KOPT-K1 (cell line): Measurements from ENCODE around the gene TOR1AIP1.

Experiments
- H3K27ac ChIP-seq: fragments of 200-600 bp; sonication (generic); 2 replicates; pipeline ENCODE4 v1.5.1; 2016; ENCODE audit warnings: antibody characterized with exemption, mild to moderate bottlenecking, low read depth, low read length; ENCODE audit not compliant: poor library complexity, severe bottlenecking
- H3K36me3 ChIP-seq: fragments of 200-600 bp; sonication (generic); 2 replicates; pipeline ENCODE4 v1.5.1; 2017; ENCODE audit warnings: antibody characterized with exemption, mild to moderate bottlenecking, low read length, moderate library complexity; ENCODE audit not compliant: insufficient read depth
- H3K9me3 ChIP-seq: fragments of 200-600 bp; sonication (generic); 2 replicates; pipeline ENCODE4 v1.5.1; 2017; ENCODE audit warnings: antibody characterized with exemption, low read length, mild to moderate bottlenecking; ENCODE audit not compliant: insufficient read depth, poor library complexity, severe bottlenecking

TOR1AIP1 gene

DNA sequence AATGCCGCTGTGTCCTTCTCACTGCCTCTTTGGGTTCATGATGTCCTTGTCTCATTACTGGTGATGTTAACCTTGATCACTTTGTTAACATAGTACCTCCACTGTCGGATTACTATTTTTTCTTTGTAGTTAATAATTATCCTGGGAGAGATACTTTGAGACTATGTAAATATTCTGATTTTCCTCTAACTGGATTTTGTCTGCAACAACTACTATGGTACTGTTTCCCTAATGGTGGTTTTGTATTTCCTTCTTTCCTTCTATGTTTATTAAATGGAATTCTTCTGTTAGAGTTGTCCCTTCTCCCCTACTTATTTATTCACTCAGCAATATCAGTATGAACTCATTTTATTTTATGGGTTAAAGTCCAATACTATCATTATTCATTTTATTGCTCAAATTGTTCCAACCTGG is 8.6 kb upstream of the TOR1AIP1 start:
- H3K36me3 ChIP-seq: peaks cover 68% of the 10 kb centered on the region
- H3K27ac ChIP-seq: no peak overlapping the region
- H3K9me3 ChIP-seq: no peaks in the 10 kb centered on the region

DNA sequence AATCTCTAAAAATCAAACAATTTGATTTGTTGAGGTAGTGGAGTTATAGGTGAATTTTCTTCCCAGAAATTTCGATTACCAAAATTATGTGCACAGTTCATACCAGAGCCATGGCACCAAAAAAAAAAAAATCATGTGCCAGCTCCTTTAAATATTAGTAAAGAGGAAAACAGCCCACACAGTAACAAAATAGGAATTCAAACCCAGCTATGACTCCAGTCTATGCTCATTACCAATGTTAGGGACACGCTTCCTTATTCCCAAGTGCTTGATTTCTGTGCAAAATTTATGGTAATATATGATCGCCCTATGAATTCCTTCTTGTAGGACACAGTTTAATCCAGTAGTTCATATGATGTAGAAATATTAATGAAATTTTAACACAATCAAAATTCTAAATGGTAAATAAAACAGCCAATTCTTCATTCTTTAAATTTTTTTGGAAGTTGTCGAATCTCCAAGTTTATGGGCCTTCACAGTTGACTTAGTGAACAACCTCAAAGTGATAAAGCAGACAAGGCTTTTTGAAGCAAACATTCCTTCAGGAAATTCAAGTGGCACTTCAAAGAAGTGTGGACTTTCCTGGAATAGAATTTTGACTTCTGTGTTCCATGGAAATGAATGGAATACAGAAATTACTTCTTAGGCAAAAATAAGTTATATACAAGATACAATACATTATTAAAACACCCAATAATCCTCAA is 6.3 kb upstream of the TOR1AIP1 start:
- Histone ChIP-seq H3K9me3 (no peaks in the 10 kb centered on the region), H3K27ac (no peak overlapping the region), H3K36me3 (peaks cover 47% of the 10 kb centered on the region)

DNA sequence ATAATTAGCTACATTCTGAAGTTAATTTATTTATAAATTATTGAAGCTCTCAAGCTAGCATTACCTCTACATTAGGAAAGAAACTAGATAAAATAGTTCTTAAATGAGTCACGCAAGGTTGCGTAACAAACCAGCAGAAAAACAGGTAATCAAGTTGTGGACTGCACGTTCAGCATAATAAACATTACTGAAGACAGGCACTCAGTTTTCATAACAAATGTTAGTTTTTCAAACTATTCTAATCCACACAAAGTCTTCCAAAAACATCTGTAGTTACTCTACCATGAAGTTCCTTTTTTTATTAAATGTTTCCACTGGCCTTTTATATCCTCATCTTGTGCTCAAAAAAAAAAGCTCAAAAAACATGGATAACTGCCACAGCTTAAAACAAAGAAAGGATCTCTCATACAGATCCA is 5.8 kb upstream of the TOR1AIP1 start:
- Histone ChIP-seq H3K27ac (no peak overlapping the region), H3K36me3 (peaks cover 43% of the 10 kb centered on the region), H3K9me3 (no peaks in the 10 kb centered on the region)

DNA sequence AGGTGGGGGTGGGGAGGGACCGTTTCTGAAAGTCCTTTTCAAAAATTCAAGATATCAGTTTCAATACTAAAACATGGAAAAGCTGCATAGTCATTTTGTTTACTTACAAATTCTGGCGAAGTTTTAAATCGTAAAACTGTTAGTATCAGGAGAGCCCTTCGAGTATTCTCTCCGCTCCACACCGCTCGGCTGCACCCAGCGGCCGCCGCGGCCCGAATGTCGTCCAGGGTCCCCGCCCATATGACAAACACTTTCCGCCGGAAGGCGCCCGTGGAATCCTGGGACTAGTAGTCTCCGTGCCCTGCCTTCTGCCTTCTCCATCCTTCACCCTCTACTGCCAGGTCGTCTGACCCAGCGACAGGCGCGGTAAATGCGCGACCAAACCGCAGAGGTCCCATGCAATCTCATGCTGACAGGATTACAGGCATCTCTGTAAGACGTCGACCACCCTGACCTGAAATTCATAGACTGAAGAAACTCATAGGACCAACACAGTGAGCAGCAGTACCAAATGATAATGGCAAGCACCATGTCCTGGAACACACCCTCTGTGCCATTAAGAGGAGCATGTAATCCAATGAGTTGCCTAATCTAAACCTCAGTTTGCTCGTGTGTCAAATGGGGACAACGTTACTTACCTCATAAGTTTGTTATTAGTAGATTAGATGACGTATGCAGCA is 4.4 kb upstream of the TOR1AIP1 start, which contains the start of gene TOR1AIP2:
TSS of gene TOR1AIP2 (minus strand) at position 218 of the 680 bp plus-strand sequence. CDS start 25,138 bp downstream, outside the sequence.
- Histone ChIP-seq H3K36me3 (peaks cover 36% of the 10 kb centered on the region), H3K9me3 (no peaks in the 10 kb centered on the region), H3K27ac (peak within 1 kb of the TSS; percentile 54)

DNA sequence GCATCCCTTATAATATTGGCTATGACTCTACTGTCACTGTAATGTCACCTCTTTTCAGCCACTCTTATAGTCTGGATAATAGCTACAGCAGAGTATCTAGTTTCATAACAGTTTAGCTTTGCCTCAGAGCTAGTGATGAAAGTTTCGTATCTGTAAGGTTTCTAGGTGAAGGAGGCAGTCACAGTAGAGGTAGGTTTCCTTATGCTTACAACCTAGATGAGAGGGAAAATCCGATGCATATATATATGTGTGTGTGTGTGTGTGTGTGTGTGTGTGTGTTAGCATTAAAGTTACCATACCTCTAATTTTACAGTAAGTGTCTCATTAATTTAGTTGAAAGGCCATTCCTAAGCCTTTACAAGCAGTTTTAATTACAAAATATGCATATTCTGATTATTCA is 2.3 kb upstream of the TOR1AIP1 start:
- Histone ChIP-seq H3K27ac (no peak overlapping the region), H3K36me3 (peaks cover 22% of the 10 kb centered on the region), H3K9me3 (no peaks in the 10 kb centered on the region)

DNA sequence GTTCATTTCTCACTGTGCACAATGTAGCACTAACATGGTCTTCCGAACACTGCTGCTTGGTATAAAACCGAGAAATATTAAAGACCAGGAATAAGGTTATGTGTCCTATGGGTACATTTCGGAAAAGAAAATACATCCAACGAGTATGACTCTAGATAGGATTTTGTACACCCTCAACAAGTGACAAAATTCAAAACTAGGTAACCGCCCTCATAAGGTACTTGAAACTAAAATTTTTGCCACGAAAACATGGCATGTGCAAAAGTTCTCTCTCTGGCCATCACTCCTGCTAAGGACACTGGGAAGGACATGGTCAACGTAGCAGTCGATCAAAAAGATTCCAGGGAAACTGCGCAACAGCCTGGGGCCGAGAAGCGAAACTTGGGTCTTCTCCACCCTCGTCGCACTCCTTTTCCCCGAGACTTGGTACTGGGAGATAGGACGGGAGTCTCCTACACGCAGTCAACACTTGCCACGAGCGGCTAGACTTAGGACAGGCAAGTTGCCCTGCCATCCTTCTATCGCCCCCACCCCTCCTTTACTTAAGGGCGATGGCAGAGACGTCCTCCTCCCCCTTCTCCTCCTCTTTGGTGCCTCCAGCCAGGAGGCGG is 338 bp upstream of the TOR1AIP1 start:
- Histone ChIP-seq H3K27ac (peak overlapping the region; percentile 95), H3K9me3 (no peaks in the 10 kb centered on the region), H3K36me3 (peaks cover 25% of the 10 kb centered on the region)

DNA sequence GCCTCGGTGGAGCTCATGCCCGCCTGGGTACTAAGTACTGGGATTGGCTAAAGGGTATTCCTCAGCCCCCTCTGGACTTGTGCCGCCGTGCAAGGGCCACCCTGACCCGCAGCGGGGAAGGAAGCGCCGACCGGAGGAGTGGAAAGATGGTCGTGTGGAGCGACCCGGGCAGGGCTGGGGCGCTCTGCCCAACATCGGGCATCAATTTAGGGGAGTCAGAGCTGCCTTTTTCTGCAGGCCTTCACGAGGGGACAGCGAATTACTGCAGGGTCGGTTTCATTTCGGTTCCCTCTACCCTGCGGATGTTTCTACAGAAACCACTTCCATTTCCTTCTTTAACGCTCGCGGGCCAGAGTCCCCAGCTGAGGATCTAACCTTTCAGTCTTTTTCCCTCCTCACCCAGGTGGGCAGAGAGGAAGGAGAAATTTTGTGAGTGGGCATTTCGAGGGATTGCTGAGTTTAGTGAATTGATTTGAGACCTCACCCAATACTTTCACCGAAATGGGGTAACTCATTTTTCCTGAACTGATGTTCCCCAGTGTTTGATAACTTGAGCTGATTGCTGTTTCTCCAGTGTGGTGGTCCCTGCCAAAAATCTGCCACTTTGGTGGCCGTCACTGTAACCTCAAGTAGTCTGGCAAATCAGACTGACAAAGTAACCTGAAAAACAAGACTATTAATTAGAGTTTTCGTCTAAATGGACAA is 1.1 kb downstream of the TOR1AIP1 start:
- Histone ChIP-seq H3K36me3 (peaks cover 40% of the 10 kb centered on the region), H3K27ac (peak overlapping the region; percentile 95), H3K9me3 (no peaks in the 10 kb centered on the region)

DNA sequence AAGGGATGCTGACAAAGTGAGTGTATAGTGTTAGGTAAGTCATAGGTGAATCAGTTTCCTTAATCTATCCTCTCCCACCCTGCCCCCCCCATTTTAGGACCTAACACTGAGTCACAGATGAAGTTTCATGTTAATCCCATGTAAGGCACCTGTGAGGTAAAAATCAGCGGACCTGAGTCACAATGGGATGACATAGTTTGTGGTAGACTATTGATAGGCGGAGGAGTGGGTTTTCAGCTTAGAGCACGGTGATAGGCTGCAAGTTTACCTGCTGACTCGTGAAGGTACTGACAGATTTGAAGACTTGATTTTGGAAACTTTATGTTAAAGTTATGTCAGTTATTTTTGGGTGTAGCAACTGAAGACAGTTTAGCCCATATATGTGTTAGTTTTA is 1.7 kb downstream of the TOR1AIP1 start:
- peak overlapping the region; percentile 95 for H3K27ac ChIP-seq
- H3K36me3 ChIP-seq: peaks cover 45% of the 10 kb centered on the region
- H3K9me3 ChIP-seq: no peaks in the 10 kb centered on the region

DNA sequence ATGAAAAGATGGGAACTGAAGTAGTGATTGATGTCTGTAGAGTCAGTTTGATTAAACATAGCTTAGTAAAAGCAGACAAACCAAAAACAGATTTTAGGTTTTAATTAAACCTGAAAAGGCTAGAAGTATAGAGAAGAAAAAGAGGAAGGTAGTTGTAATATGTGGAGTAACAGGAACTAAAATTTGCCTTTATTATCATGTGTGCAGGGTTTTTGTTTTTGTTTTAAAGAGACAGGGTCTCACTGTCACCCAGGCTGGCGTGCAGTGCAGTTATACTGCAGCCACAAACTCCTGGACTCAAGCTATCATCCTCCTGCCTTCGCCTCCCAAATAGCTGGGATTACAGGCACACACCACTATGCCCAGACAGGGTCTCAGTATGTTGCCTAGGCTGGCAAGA is 6.0 kb downstream of the TOR1AIP1 start:
- peaks cover 88% of the 10 kb centered on the region for H3K36me3 ChIP-seq
- H3K27ac ChIP-seq: no peak overlapping the region
- no peaks in the 10 kb centered on the region for H3K9me3 ChIP-seq

DNA sequence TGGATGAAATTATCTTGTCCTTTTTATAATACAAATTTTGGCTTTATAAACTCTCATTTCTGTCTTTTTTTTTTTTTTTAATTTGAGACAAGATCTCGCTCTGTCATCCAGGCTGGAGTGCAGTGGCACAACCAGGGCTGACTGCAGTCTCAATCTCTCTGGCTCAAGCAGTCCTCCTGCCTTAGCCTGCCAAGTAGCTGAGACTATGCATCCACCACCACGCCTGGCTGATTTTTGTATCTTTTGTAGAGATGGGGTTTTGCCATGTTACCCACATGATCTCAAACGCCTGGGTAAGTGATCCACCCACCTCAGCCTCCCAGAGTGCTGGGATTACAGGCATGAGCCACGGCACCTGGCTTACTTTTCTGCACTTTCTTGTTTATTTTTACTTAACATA is 7.5 kb downstream of the TOR1AIP1 start:
- H3K36me3 ChIP-seq: peaks cover 100% of the 10 kb centered on the region

DNA sequence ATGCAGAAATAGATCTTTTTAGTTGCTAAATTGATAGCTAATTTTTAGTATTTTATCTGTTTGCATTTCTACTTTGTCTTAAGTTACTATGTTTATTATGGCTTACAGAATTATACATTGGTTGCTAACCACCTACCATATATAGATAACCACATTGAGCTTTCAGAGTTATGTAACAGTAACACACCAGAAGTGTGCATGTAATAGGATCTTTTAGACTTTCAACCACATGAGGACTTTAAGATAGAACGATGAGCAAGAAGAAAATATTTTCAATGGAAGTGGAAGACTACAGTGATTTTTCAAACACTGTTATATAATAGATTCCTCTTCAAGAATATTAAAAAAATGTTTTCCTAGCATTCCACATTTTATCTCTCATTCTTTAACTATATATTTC is 28.8 kb downstream of the TOR1AIP1 start:
- Histone ChIP-seq H3K36me3 (peaks cover 86% of the 10 kb centered on the region), H3K9me3 (no peaks in the 10 kb centered on the region), H3K27ac (no peak overlapping the region)

More for the DNA sequence above, 7.5 kb downstream of the TOR1AIP1 start:
- Histone ChIP-seq H3K27ac (no peak overlapping the region), H3K9me3 (no peaks in the 10 kb centered on the region)

DNA sequence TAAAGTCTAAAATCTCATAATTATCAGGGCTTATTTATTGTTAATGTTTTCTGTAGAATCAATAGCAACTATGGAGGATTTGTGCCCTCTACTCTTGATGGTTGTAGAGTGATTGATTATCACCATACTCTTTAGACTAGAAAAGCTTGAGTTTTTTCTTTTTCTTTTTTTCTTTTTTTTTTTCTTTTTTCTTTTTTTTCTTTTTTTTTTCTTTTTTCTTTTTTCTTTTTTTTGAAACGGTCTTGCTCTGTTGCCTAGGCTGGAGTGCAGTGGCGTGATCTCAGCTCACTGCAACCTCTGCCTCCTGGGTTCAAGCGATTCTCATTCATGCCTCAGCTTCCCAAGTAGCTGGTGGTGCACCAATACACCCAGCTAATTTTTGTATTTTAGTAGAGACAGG is 29.7 kb downstream of the TOR1AIP1 start:
- Histone ChIP-seq H3K36me3 (peaks cover 85% of the 10 kb centered on the region), H3K9me3 (no peaks in the 10 kb centered on the region)

DNA sequence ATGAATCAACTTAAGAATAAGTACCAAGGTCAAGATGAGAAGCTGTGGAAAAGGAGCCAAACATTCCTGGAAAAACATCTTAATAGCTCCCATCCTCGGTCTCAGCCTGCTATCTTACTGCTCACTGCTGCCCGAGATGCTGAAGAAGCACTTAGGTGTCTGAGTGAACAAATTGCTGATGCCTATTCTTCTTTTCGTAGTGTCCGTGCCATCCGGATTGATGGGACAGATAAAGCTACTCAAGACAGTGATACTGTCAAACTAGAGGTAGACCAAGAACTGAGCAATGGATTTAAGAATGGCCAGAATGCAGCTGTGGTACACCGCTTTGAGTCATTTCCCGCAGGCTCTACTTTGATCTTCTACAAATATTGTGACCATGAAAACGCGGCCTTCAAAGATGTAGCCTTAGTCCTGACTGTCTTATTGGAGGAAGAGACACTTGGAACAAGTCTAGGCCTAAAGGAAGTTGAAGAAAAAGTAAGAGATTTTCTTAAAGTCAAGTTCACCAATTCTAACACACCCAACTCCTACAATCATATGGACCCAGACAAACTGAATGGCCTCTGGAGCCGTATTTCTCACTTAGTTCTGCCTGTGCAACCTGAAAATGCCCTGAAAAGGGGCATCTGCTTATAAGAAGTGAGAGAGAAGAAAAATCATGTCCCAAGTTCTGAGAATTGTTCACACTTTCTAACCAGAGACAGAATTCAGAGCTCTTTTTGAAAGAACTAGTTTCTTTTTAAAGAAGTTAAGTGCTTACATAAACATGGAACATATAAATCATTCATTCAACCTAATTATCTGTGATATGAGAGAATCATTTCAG is 35.7 kb downstream of the TOR1AIP1 start:
- Histone ChIP-seq H3K9me3 (no peaks in the 10 kb centered on the region), H3K27ac (no peak overlapping the region), H3K36me3 (peaks cover 87% of the 10 kb centered on the region)

More for the DNA sequence above, 29.7 kb downstream of the TOR1AIP1 start:
- no peak overlapping the region for H3K27ac ChIP-seq

DNA sequence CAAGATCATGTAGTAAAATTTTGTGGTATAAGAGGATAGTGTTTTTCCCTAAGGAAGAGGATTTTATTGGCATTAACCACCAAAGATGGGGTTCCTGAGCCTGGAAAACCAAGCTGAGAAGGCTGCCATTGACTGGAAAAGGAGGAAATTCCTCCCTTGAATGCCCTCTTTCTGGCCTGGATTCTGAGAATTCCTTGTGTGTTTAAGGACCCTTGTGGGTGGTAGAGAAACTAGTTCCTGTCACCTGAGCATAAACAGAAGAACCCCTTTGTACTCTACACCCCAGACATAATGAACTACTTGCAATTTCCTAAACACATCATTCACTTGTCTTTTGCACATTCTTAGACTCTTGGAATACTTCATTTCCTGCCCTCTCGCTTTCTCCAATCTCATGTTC is 39.4 kb downstream of the TOR1AIP1 start:
- Histone ChIP-seq H3K27ac (no peak overlapping the region), H3K9me3 (no peaks in the 10 kb centered on the region), H3K36me3 (peaks cover 53% of the 10 kb centered on the region)
